LNCAP (cell line): ENCODE measurements around the gene BIRC6.

Experiments used
- CTCF ChIP-seq: fragments of 450-650 bp; IDR thresholded peaks from 2 replicates; pipeline ENCODE4 v1.5.1; 2017; ENCODE audit warnings: mild to moderate bottlenecking

The BIRC6 gene

GRCh38 chr2:32356681-32357317, at the start of gene BIRC6:
Gene BIRC6, plus strand, starts transcription at chr2:32357023. Its CDS starts 139 bp downstream, at chr2:32357162.
- no peak for TF ChIP-seq CTCF

- no peak for TF ChIP-seq CTCF
These were observed 46.2 kb upstream of the BIRC6 start for GRCh38 chr2:32310577-32310976.

GRCh38 chr2:32314886-32315285, 41.9 kb upstream of the BIRC6 start:
- TF ChIP-seq CTCF: no peak

GRCh38 chr2:32330136-32330535, 26.7 kb upstream of the BIRC6 start:
- no peak for TF ChIP-seq CTCF

GRCh38 chr2:32342801-32343200, 14.0 kb upstream of the BIRC6 start:
- TF ChIP-seq CTCF: no peak

GRCh38 chr2:32355976-32356680, 695 bp upstream of the BIRC6 start:
- no peak for TF ChIP-seq CTCF

GRCh38 chr2:32357318-32358110, 691 bp downstream of the BIRC6 start:
- no peak for TF ChIP-seq CTCF
